H54 (cell line): ENCODE results near the gene ESRRA.

Experiments used
- DNase-seq: peaks from one replicate; pipeline ENCODE4 v3.0.0; 2011; ENCODE audit warnings: low spot score, mixed read lengths; ENCODE audit not compliant: insufficient read length
- FAIRE-seq: peaks from 3 replicates; lab custom pipeline; 2011; peaks lifted over from hg19 to GRCh38; lab: Jason Lieb, UNC
- POLR2A ChIP-seq: IDR thresholded peaks from 2 replicates; pipeline ENCODE4 v1.6.1; 2011; ENCODE audit warnings: low read depth, mild to moderate bottlenecking, low read length

Gene ESRRA

GRCh38 chr11:64357904-64358535 is 52.7 kb downstream of the ESRRA start:
- peak; percentile 59 for TF ChIP-seq POLR2A
- FAIRE-seq (no peak), DNase-seq (peak; percentile 95)

GRCh38 chr11:64358536-64358906 is 53.2 kb downstream of the ESRRA start:
- FAIRE-seq, result no peak
- TF ChIP-seq POLR2A, result no peak
- no peak for DNase-seq

- TF ChIP-seq POLR2A, result peak; percentile 76
- FAIRE-seq (no peak), DNase-seq (peak; percentile 82)
Observed at GRCh38 chr11:64358907-64359711, 53.8 kb downstream of the ESRRA start, which contains the start of gene RPS6KA4. TSS of gene RPS6KA4 (plus strand) at chr11:64359162. CDS start at chr11:64359236, 74 bp downstream.

- no peak for DNase-seq
- FAIRE-seq, result no peak
- TF ChIP-seq POLR2A, result no peak
Observed at GRCh38 chr11:64359712-64360445, 54.6 kb downstream of the ESRRA start.

- FAIRE-seq, result no peak
- no peak for TF ChIP-seq POLR2A
- DNase-seq, result no peak
Observed at GRCh38 chr11:64360448-64360921, 55.2 kb downstream of the ESRRA start.

- no peak for TF ChIP-seq POLR2A
- DNase-seq, result no peak
- FAIRE-seq, result no peak
Observed at GRCh38 chr11:64361659-64362058, 56.3 kb downstream of the ESRRA start.

GRCh38 chr11:64362339-64362738 is 57.0 kb downstream of the ESRRA start:
- DNase-seq (no peak), FAIRE-seq (no peak)
- TF ChIP-seq POLR2A, result no peak

GRCh38 chr11:64364435-64364834 is 59.1 kb downstream of the ESRRA start:
- no peak for TF ChIP-seq POLR2A
- FAIRE-seq (no peak), DNase-seq (no peak)

GRCh38 chr11:64364911-64365310 is 59.6 kb downstream of the ESRRA start:
- FAIRE-seq, result no peak
- DNase-seq, result no peak
- no peak for TF ChIP-seq POLR2A
